Bronchial epithelial cell (primary cell): ENCODE results near the gene ZCCHC14. TPM values are rescaled to one million over a fixed set of nuclear protein-coding genes. Genes with fewer than 3 reads are reported as not detected.
A peak's percentile ranks its signal among the peaks of the same experiment; 100 is the strongest.
"Not testable (repeated sequence)": the region's sequence is repeated elsewhere in the genome, so short reads cannot be mapped to it uniquely, and the experiment has no call there.

Experiments
- DNase-seq: peaks from one replicate; pipeline ENCODE4 v3.0.0-alpha.2; 2010; ENCODE audit warnings: low read depth
- FAIRE-seq: peaks from 2 replicates; lab custom pipeline; 2011; peaks lifted over from hg19 to GRCh38; lab: Jason Lieb, UNC
- H3K27me3 ChIP-seq: 2 replicates; pipeline ENCODE4 v1.5.1; 2011; ENCODE audit warnings: low read length; ENCODE audit not compliant: control insufficient read depth, insufficient read depth
- H3K36me3 ChIP-seq: 2 replicates; pipeline ENCODE4 v1.5.1; 2011; ENCODE audit warnings: low read length; ENCODE audit not compliant: control insufficient read depth, insufficient read depth
- H3K4me3 ChIP-seq: 2 replicates; pipeline ENCODE4 v1.5.1; 2011; ENCODE audit warnings: mild to moderate bottlenecking, low read depth, low read length, control low read depth
- CTCF ChIP-seq: IDR thresholded peaks from 2 replicates; pipeline ENCODE4 v1.5.1; 2011; ENCODE audit warnings: mild to moderate bottlenecking, moderate library complexity, low read length, control low read depth, inconsistent platforms; ENCODE audit not compliant: insufficient read depth, severe bottlenecking
- total RNA-seq: library from RNA; depleted of rRNA; stranded (reverse); fragments of >200 nt; gene quantifications from 2 replicates; pipeline ENCODE4 v1.2.1, GENCODE V29; 2014

Gene ZCCHC14
- total RNA-seq, 1 donor from 2014 or later: 2.9 TPM

GRCh38 chr16:87492291-87492630, 563 bp downstream of the ZCCHC14 start:
- no peak for TF ChIP-seq CTCF

GRCh38 chr16:87491522-87492290, 1.1 kb downstream of the ZCCHC14 start:
- DNase-seq (no peak), FAIRE-seq (no peak)
- no peaks in the 10 kb centered on the region for H3K36me3 ChIP-seq
- H3K27me3 ChIP-seq: no peaks in the 10 kb centered on the region
- peak overlapping the region; percentile 48 for H3K4me3 ChIP-seq
- no peak for TF ChIP-seq CTCF

More at GRCh38 chr16:87492291-87492630, 563 bp downstream of the ZCCHC14 start:
- Histone ChIP-seq H3K4me3 (peak overlapping the region; percentile 48), H3K36me3 (no peaks in the 10 kb centered on the region), H3K27me3 (no peaks in the 10 kb centered on the region)
- no peak for DNase-seq
- FAIRE-seq: no peak

GRCh38 chr16:87490799-87491521, 1.9 kb downstream of the ZCCHC14 start:
- FAIRE-seq, H3K36me3 ChIP-seq, H3K27me3 ChIP-seq: not testable (repeated sequence)
- peak; percentile 13 for DNase-seq
- peak overlapping the region; percentile 48 for H3K4me3 ChIP-seq

- no peaks in the 10 kb centered on the region for H3K36me3 ChIP-seq
- TF ChIP-seq CTCF: no peak
- H3K27me3 ChIP-seq: no peaks in the 10 kb centered on the region
- no peak for DNase-seq
- FAIRE-seq: no peak
- H3K4me3 ChIP-seq: peak overlapping the region; percentile 48
Observed at GRCh38 chr16:87490096-87490798, 2.6 kb downstream of the ZCCHC14 start.

GRCh38 chr16:87489434-87490045, 3.3 kb downstream of the ZCCHC14 start:
- no peaks in the 10 kb centered on the region for H3K36me3 ChIP-seq
- FAIRE-seq: no peak
- no peak overlapping the region for H3K4me3 ChIP-seq
- H3K27me3 ChIP-seq: no peaks in the 10 kb centered on the region
- DNase-seq: no peak
- TF ChIP-seq CTCF: no peak

GRCh38 chr16:87488960-87489359, 3.9 kb downstream of the ZCCHC14 start:
- not testable (repeated sequence) for H3K4me3 ChIP-seq, H3K27me3 ChIP-seq, DNase-seq, H3K36me3 ChIP-seq, FAIRE-seq
